ENCODE data around the gene PGPEP1. TPM values are rescaled to one million over a fixed set of nuclear protein-coding genes. Genes with fewer than 3 reads are reported as not detected.

PGPEP1 gene
- total RNA-seq, 4 donors from 2014 or later = 23.5 to 44.0 (median 27.9) TPM

DNA sequence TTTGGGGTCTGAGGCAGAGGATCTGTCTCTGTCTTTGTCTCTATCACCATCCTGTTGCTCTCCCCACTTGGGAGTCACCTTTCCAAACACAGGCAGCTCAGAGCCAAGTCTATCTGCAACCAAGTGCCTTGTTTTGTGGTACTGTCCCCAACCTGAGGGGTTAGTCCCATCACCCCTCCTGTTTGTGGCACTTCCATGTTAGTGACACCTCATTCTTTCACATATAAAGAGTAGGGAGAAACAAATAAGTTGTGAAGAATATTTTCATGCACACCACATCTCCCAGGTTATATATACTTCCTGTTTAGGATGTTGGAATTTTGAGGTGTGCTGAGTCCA is 49.3 kb downstream of the PGPEP1 start:
- Histone ChIP-seq H3K27me3 (no peaks in the 10 kb centered on the region), H3K4me1 (peaks cover 7 to 21% of the 10 kb centered on the region in 2 donors), H3K36me3 (no peaks in the 10 kb centered on the region), H3K4me3 (replicated peaks in 1 of 3) (no peak overlapping the region), H3K9me3 (no peaks in the 10 kb centered on the region), H3K27ac (no peak overlapping the region)
- DNase-seq = no peak
- intact Hi-C loops (cut with DNase I) = no loop called here
- TF ChIP-seq, protein P1, sequence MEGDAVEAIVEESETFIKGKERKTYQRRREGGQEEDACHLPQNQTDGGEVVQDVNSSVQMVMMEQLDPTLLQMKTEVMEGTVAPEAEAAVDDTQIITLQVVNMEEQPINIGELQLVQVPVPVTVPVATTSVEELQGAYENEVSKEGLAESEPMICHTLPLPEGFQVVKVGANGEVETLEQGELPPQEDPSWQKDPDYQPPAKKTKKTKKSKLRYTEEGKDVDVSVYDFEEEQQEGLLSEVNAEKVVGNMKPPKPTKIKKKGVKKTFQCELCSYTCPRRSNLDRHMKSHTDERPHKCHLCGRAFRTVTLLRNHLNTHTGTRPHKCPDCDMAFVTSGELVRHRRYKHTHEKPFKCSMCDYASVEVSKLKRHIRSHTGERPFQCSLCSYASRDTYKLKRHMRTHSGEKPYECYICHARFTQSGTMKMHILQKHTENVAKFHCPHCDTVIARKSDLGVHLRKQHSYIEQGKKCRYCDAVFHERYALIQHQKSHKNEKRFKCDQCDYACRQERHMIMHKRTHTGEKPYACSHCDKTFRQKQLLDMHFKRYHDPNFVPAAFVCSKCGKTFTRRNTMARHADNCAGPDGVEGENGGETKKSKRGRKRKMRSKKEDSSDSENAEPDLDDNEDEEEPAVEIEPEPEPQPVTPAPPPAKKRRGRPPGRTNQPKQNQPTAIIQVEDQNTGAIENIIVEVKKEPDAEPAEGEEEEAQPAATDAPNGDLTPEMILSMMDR (IDR thresholded peaks at IDR 0.05) = no peak
- no peak for TF ChIP-seq POLR2A (IDR thresholded peaks at IDR 0.05)

DNA sequence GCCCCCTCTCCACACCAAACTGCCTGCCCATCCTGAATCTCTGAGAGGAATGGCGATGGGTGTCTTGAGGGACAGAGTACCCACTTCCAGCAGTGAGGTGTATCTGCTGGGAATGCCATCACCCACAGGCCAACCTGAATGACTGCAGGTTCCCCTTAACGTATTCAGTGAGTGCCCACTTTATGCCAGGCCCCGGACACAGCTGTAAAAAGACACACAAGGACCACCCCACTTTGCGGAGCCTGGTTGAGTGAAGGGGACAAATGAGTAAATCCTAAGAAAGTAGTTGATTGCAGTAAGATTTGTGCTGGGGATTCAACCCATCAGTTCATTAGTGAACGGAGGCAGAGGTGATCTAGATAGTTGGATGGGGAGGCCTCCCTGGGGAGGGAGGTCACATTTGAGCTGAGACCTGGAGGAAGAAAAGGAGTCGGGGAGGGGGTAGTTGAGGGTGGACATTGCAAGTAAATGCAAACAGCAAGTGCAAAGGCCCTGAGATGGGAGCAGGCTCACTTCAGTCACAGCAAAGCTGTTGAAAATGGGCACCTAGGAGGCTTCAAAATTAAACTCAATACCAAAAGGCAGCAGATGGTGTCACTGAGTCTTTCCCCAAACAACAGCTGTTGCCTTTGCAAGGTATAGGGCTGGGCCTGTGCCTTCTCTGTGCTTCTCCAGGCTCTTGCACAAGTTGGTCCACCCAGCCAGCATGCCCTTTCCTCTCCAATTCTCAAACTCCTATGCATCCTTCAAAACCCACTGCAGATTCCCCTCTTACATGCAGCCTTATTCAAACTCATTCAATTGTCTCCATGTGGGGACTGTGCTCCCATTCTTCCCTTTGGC is 49.9 kb downstream of the PGPEP1 start:
- no peak for DNase-seq
- TF ChIP-seq POLR2A (IDR thresholded peaks at IDR 0.05) = no peak
- TF ChIP-seq, protein P1 (IDR thresholded peaks at IDR 0.05) = no peak
- intact Hi-C loops (cut with DNase I) = no loop called here
- no peak overlapping the region for H3K4me3 ChIP-seq (replicated peaks in 1 of 3)
- WGBS, 2 donors = 86% methylated on average over 6 of the region's 6 CpGs
- H3K9me3 ChIP-seq = no peaks in the 10 kb centered on the region
- peaks cover 7 to 21% of the 10 kb centered on the region in 2 donors for H3K4me1 ChIP-seq
- no peaks in the 10 kb centered on the region for H3K27me3 ChIP-seq
- no peaks in the 10 kb centered on the region for H3K36me3 ChIP-seq
- H3K27ac ChIP-seq = no peak overlapping the region

DNA sequence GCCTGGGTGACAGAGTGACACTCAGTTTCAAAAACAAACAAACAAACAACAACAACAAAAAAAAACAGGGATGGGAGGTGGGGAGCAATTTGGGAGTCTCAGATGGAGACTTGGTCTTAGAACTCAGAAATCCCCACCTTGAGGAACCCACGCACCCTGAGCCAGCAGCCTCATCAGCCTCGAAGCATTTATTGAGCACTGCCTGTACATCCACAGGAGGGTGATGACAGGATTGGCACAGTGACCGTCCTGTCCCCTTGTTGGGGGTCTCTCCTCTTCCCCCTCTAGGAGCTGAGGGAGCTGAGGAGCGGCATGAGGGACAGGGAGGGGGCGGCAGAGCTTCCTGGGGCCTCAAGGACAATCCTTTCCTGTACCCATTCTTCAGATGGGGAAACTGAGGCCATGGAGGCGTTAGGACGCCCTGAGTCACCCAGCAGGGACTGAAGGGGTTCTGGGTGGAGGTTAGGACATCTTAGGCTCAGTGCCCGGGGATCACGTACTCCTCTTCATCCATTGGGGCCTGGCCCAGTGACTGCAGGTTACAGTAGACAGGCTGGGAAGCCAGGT is 51.2 kb downstream of the PGPEP1 start:
- Histone ChIP-seq H3K27me3 (no peaks in the 10 kb centered on the region), H3K4me1 (peaks cover 4 to 12% of the 10 kb centered on the region in 2 donors), H3K4me3 (replicated peaks in 1 of 3) (no peak overlapping the region), H3K27ac (no peak overlapping the region), H3K9me3 (no peaks in the 10 kb centered on the region), H3K36me3 (no peaks in the 10 kb centered on the region)
- no peak for DNase-seq
- 66 to 83% methylated on average over 6 to 8 of the region's 9 CpGs for WGBS, 2 donors
- intact Hi-C loops (cut with DNase I) = no loop called here
- TF ChIP-seq POLR2A (IDR thresholded peaks at IDR 0.05) = no peak
- TF ChIP-seq, protein P1 (IDR thresholded peaks at IDR 0.05) = no peak

DNA sequence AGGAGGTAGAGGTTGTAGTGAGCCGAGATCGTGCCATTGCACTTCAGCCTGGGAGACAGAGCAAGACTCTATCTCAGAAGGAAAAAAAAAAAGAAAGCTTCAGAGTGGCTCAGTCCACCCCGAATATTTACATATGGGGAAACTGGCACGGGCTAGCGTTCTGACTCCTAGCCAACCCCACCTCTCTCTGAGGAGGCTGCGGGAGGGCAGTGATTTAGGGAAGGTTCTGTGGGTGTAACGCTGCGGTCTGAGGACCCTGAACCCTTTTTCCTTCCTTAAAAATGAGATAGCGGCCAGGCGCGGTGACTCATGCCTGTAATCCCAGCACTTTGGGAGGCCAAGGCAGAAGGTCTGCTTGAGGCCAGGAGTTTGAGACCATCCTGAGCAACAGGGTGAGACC is 52.0 kb downstream of the PGPEP1 start:
- no peaks in the 10 kb centered on the region for H3K36me3 ChIP-seq
- no peaks in the 10 kb centered on the region for H3K9me3 ChIP-seq
- peaks cover 4 to 15% of the 10 kb centered on the region in 2 donors for H3K4me1 ChIP-seq
- no peak for TF ChIP-seq POLR2A (IDR thresholded peaks at IDR 0.05)
- TF ChIP-seq, protein P1 (IDR thresholded peaks at IDR 0.05) = no peak
- no peaks in the 10 kb centered on the region for H3K27me3 ChIP-seq
- H3K27ac ChIP-seq = no peak overlapping the region
- WGBS, 2 donors = 78 to 79% methylated on average over 11 of the region's 11 CpGs
- no peak for DNase-seq
- intact Hi-C loops (cut with DNase I) = no loop called here
- no peak overlapping the region for H3K4me3 ChIP-seq (replicated peaks in 1 of 3)

DNA sequence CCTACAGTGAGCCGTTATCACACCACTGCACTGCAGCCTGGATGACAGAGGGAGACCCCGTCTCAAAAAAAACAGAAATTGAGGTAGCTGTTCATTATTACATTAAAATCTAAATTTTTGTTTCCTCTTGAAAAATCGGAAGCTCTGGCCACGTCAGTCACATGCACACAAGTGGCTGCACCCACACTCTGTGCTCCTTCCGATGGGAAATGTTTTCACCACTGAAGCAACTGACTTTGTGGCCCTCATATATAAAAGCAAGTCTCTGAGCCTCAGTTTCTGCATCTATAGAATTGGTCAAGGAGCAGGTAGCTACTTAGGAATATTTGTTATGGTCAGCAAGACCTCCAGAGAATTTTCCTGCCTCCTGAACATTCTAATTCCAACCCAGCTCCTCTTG is 52.5 kb downstream of the PGPEP1 start:
- DNase-seq = no peak
- TF ChIP-seq, protein P1 (IDR thresholded peaks at IDR 0.05) = no peak
- no peak for TF ChIP-seq POLR2A (IDR thresholded peaks at IDR 0.05)
- no peak overlapping the region for H3K4me3 ChIP-seq (replicated peaks in 1 of 3)
- intact Hi-C loops (cut with DNase I) = no loop called here
- no peaks in the 10 kb centered on the region for H3K9me3 ChIP-seq
- 71 to 79% methylated on average over 5 of the region's 5 CpGs for WGBS, 2 donors
- H3K36me3 ChIP-seq = no peaks in the 10 kb centered on the region
- H3K4me1 ChIP-seq = peaks cover 4 to 14% of the 10 kb centered on the region in 2 donors
- no peak overlapping the region for H3K27ac ChIP-seq
- no peaks in the 10 kb centered on the region for H3K27me3 ChIP-seq
